Upper lobe of left lung (tissue), 4 donors: ENCODE data around the gene DPF3.

Experiments used
- POLR2AphosphoS5 ChIP-seq, 2 donors: sonication (generic); formaldehyde crosslinking; IDR thresholded peaks; one replicate each; pipeline ENCODE4 v1.5.1; 2017; ENCODE audit warnings: antibody characterized with exemption in 2 of 2
- TF ChIP-seq, protein P1 (sequence below), 6 experiments: fragments of 450-650 bp in 4 of 6; fragments of 200-600 bp in 2 of 6; sonication (generic) in 2 of 6; IDR thresholded peaks; one replicate each; pipeline ENCODE4 v1.5.1; 2016 to 2019; ENCODE audit warnings: antibody characterized with exemption in 6 of 6

DNA sequence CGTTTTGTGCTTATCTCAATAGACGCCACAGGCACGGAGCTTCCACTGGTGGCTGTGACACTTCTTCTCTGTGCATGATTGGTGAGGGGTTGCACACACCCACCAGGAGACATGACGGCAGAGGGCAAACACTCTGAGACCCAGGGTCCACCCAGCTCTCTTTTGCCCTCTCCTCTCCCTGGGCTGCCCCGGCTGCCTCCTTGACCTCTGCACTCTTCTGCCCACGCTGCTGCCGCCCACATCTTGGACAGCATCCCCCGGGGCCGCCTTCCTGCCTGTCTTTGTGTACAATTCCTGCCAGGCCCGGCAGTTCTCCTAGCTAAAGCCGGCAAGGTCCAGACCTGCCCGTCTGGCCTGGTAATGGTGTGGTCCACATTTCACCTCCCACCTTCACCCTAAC, 44.7 kb downstream of the DPF3 start:
- TF ChIP-seq, protein P1, sequence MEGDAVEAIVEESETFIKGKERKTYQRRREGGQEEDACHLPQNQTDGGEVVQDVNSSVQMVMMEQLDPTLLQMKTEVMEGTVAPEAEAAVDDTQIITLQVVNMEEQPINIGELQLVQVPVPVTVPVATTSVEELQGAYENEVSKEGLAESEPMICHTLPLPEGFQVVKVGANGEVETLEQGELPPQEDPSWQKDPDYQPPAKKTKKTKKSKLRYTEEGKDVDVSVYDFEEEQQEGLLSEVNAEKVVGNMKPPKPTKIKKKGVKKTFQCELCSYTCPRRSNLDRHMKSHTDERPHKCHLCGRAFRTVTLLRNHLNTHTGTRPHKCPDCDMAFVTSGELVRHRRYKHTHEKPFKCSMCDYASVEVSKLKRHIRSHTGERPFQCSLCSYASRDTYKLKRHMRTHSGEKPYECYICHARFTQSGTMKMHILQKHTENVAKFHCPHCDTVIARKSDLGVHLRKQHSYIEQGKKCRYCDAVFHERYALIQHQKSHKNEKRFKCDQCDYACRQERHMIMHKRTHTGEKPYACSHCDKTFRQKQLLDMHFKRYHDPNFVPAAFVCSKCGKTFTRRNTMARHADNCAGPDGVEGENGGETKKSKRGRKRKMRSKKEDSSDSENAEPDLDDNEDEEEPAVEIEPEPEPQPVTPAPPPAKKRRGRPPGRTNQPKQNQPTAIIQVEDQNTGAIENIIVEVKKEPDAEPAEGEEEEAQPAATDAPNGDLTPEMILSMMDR (IDR thresholded peaks at IDR 0.05) = no peak
- no peak for TF ChIP-seq POLR2AphosphoS5 (IDR thresholded peaks at IDR 0.05)
